Daoy (cell line): ENCODE results near the gene MED15. TPM values are rescaled to one million over a fixed set of nuclear protein-coding genes. Genes with fewer than 3 reads are reported as not detected.
"Not testable (repeated sequence)": the region's sequence is repeated elsewhere in the genome, so short reads cannot be mapped to it uniquely, and the experiment has no call there.

Experiments used
- DNase-seq: peaks from one replicate; pipeline ENCODE4 v3.0.0-alpha.2; 2015; ENCODE audit warnings: low read depth
- total RNA-seq: library from RNA; depleted of rRNA; stranded (reverse); fragments of >200 nt; shearing (Covaris generic); gene quantifications from 2 replicates; pipeline ENCODE4 v1.2.3, GENCODE V29; 2014

The MED15 gene
- total RNA-seq, 1 experiment from 2014 or later, result 23.4 TPM

DNA sequence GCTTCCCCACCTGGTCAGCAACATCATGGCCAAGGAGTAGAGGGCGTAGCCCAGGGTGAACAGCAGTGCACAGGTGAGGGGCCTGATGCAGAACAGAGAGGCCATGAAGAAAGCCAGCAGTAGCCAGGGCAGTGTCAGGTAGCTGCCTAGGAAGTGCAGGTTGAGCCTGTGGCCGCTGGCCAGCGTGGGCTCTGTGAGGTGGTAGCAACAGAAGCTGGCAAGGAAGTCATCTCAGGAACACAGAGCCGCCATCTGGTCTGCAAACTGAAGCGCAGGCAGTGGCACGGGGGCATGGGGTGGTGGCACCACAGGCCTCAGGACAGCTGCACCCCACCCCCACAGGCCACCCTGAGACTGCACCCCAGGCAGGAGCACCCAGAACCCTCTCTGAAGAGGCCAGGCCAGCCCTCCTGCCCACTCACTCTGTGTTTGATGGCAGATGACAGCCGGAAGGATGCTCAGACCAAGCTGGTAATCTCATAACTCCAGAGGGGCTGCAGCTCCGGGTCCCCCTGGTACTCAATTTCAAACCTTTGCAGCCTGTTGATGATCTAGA lies 95.3 kb downstream of the MED15 start:
- DNase-seq, result no peak

GRCh38 chr22:20604092-20604747 lies 96.8 kb downstream of the MED15 start:
- DNase-seq, result no peak

GRCh38 chr22:20604776-20605221 lies 97.4 kb downstream of the MED15 start:
- DNase-seq, result no peak

GRCh38 chr22:20605328-20605727 lies 97.9 kb downstream of the MED15 start:
- no peak for DNase-seq

DNA sequence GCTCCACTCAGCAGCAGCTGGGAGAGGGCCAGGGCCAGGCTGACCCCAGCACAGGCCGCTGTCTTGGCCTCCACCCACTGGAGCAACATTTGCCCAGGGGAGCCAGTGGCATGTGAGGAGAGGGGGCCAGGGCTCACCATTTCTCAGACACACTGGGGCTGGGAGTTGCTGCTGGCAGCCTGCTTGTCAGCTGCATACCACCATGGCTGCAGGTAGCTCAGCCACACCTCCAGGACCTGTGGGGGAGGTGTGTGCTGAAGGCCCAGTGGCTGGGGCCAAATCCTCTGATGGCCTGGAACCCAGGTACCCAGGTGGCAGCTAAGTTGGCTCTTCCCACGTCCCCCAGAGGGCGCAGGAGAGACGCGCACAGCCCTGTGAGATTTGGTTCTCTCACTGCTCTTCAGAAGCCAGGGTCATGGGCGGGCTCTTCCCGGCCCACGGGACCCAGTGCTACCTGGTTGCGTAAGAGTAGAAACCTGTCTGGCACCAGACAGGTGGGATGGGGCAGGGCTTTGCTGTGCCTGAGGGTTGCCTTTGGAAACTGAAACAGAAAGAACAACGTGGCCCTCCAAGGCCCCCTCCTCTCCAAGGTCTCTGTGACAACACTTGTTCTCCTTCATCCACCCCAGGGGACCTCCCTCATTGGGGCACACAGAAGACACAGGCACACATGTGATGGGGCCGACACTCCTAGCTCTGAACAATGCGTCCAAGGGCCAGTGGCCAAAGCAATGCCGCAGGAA lies 98.8 kb downstream of the MED15 start:
- DNase-seq, result peak; percentile 73

- DNase-seq, result no peak
Measured at GRCh38 chr22:20606784-20607128, 99.3 kb downstream of the MED15 start.

DNA sequence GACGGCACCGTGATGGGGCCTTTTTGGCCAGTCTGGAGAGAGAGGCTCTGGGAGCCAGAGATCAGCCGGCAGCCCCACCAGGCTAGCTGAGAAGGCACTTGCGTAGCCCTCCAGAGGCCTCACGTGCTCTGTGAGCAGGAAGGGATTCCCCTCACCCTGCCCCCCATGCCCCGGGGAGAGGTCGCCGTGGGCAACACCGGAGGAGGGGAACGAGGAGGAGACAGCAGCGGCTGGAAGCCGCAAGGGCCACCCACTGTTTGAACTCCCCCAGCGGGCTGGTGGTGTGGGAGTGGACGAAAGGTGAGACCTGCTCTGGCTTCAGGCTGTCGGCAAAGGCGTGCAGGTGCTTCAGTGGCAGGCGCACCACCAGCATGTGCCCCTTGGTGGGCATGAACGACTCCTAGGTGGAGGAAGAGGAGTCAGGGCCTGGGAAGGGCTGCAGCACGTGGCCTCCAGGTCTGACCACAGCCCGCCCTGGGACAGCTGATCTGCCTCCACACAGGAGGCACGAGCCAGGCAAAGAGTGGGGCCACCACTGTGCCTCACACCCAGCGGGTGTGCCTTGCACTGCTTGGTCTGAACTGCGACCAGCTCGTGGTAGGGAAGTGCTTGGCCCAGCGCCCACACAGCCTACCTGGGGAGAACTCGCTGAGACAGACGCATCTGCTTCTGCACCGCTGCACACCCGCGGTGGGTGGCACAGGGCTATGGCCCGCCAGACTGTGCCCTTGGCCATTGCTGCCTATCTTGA lies 99.9 kb downstream of the MED15 start:
- no peak for DNase-seq

DNA sequence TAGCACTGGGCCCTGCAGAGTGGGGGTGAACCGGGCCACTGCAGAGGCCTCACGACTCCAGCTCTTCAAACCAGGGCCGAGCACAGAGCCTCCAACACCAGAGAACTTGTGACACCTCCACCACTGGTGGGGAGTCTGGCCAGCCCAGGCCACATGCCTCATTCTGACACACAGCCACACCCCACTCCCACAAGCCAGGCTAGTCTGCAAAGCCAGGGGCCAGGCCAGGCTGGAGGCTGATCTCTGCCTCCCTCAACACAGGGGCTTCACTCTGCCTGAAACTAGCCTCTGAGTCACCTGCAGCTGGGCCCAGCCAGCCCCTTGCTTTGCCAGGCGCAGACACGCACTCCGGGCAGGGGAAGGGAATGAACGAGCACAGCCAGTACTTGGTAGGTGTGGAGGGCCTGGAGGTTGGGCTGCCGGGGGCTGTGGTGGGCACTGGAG lies 102.9 kb downstream of the MED15 start:
- no peak for DNase-seq

- no peak for DNase-seq
Measured at GRCh38 chr22:20610757-20611156, 103.3 kb downstream of the MED15 start.

DNA sequence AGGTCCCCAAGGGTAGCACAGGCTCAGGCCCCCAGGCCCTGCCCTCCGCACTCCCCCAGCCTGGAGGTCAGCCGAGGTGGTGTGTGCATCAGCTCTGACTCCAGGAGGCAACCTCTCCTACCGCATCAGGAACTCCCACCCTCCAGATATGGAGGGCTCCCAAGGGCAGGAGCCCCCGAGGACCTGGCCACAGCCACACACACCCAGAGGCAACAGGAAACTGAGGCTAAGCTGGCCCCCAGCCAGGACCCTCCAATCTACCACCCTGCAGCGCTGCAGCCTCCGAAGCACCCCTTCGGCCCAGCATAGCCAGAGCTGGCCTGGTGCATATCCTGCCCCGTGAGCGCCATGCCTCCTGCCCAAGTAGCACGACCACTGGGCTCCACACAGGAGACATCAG lies 104.0 kb downstream of the MED15 start:
- DNase-seq, result no peak

GRCh38 chr22:20613301-20613700 lies 105.9 kb downstream of the MED15 start:
- DNase-seq, result no peak

DNA sequence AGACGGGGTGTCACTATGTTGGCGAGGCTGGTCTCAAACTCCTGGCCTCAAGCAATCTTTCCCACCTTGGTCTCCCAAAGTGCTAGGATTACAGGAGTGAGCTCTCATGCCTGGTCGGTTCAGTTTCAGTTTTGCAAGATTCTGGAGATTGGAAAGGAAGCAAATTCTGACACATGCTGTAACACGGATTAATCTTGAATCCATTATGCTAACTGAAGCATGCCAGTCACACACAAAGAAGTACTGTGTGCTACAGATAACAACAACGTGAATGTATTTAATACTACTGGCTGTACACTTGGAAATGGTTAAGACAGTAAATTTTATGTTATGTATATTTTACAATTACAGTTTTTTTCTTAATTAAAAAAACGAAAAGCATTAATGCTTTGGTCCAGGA lies 107.6 kb downstream of the MED15 start:
- DNase-seq, result no peak

DNA sequence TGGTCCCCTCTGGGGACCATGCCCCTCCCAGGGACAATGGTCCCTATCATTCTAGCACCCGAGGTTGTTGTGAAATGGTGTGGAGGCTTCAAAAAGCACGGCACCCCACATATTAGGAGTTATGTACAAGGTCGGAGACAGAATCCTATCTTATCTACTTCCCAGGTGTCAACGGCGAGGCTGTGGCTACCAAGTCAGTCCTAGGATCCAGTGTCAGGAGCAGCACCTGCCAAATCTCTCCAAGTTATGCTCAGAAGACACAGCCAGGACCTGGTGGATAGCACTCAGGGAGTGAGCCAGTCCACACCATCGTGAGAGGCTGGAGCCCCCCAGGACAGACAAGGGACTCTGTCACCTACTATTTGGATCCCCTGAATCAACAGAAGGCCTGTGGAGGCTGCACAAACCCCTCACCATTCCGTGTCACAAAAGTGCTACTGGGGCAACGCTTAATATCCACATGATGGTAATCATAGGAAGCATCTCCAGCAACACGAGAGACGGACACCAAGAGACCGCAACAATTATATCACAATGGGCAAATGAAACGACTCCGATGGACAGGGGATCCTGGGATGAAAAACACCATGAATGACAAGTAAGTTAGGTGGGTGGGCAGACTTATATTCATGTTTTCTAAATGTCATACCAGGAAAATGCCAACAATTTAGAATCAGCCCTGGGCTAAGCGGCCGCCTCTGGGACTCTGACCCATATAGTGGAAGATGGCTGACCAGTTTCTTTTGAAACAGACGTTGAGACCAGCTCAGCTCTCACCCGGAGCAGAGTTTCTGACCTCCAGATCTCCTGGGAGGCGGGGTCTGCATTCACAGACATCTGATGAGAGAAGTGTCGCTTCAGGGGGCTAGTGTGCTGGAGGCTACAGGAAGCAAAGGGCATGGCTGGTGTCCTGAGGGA lies 108.4 kb downstream of the MED15 start:
- no peak for DNase-seq

DNA sequence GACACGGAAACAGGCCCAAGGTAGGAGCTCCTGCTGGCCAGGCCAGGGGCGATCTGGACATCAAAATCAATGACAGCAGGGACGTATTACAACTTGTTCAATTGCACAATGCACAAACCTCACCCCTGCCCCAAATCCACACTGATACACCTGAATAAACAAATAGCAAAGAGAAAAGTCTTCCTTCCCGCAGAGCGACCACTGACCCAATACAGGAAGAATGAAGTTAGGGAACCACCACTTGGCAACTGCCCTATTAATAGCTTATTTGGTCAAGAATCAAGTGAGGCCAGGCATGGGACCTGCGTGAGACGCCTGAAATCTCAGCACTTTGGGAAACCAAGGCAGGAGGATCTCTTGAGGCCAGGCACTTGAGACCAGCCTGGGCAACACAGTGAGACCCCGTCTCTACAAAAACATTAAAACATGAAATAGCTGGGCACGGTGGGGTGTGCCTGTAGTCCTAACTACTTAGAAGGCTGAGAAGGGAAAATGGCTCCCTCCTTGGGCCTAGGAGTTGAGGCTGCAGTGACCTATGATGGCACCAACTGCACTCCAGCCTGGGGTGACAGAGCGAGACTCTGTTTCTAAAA lies 109.1 kb downstream of the MED15 start:
- no peak for DNase-seq

- DNase-seq, result no peak
Measured at GRCh38 chr22:20618488-20618887, 111.1 kb downstream of the MED15 start.

GRCh38 chr22:20619045-20619892 lies 111.9 kb downstream of the MED15 start:
- no peak for DNase-seq

DNA sequence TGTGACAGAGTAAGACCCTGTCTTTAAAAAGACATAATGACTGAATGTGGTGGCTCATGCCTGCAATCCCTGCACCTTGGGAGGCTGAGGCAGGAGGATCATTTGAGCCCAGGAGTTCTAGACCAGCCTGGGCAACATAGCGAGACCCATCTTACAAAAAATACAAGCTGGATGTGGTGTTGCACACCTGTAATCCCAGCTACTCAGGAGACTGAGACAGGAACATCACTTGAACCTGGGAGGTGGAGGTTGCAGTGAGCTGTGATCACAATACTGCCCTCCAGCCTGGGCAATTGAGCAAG lies 112.4 kb downstream of the MED15 start:
- not testable (repeated sequence) for DNase-seq

DNA sequence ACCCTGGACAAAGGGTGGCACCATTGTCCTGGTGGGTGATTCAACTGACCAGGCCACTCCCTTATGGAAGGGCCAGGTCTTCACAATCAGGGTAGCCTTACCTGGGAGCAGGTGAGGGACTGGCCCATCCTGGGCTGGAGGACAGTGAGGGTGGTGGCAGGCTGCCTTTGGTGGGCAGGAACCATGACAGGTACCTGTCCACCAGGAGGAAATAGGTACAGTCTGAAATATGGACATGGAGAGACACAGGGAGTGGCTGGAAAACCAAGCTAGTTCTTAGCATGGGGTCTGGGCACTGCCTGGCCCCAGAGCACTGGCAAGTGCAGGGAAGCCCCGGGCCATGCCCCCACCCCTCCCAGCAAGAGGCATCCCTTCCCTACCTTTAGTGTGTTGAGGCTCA lies 113.8 kb downstream of the MED15 start:
- no peak for DNase-seq

DNA sequence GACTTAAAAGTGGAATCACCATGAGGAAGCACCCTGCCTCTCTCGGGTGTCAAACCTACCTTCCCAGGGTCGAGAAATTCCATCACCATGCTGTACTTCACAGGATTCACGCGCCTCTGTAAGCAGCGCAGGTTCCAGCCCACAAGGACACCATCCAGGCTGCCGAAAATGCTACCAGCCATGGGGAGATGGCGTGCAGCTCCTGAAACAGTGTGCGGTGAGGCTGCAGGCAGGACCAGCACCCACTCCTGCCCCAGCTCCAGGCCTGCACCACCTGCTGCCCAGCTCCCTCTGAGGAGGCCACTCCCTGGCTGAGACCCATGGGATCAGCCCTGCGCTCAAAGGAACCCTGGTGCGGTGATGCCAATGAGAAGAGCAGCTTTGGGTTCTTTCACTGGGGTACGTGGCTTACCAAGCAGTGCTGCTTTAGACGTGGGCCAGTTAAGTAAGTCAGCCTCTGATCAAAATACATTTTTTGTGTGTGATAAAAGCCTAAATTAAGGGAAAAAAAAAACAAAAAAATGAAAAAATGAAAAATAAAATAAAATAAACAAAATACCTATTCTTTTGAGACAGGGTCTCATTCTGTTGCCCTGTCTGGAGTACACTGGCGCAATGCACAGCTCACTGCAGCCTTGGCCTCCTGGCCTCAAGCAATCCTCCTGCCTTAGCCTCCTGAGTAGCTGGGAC lies 115.4 kb downstream of the MED15 start:
- no peak for DNase-seq

DNA sequence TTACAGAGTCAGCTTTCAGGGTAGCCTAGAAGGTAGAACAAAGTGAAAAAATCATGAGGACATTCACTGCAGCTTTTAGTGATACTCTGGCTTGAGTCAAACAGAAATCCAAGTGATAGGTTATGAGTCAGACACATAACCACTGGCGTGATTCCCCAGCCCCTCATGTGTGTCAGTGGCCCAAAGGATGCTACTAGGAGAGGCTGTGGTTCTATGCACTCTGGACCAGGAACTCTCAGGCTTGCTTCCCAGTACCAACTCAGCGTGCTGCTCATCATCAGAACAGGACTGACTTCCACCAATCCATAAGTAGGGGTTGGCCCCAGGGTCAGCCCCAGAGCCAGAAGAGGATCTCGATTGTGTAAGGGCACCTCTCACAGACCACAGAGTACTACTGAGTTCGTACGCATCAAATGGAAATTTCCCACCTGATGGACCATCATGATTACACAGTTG lies 116.8 kb downstream of the MED15 start:
- no peak for DNase-seq
